OCI-LY1 (cell line): ENCODE results near the gene IL22.

Experiments used
- CTCF ChIP-seq: fragments of 200-600 bp; sonication (generic), shearing (Covaris generic); IDR thresholded peaks from 2 replicates; pipeline ENCODE4 v1.5.1; 2017; ENCODE audit warnings: mild to moderate bottlenecking, antibody characterized with exemption, low read length, moderate library complexity, mixed read lengths
- EZH2 ChIP-seq: fragments of 200-600 bp; sonication (generic), shearing (Covaris generic); IDR thresholded peaks from 2 replicates; pipeline ENCODE4 v1.8.0; 2017; ENCODE audit warnings: borderline replicate concordance, mixed run types, mild to moderate bottlenecking, antibody characterized with exemption, low read length, moderate library complexity, mixed read lengths

- TF ChIP-seq CTCF (no peak), EZH2 (no peak)
Measured at GRCh38 chr12:68237619-68238018, 15.8 kb downstream of the IL22 start.
